ENCODE data around the gene RASA3.
"Not testable (repeated sequence)": the region's sequence is repeated elsewhere in the genome, so short reads cannot be mapped to it uniquely, and the experiment has no call there.

RASA3 gene

GRCh38 chr13:114128624-114129522 is 3.5 kb downstream of the RASA3 start:
- H3K4me3 ChIP-seq (replicated peaks; ENCODE audit: low read depth, low read length): peak overlapping the region; percentile 77
- no peak for DNase-seq (ENCODE audit: extremely low read depth, low read depth)
- no peak for TF ChIP-seq CTCF (IDR thresholded peaks at IDR 0.05; ENCODE audit: low read depth, low read length, missing control alignments)

- no peak for TF ChIP-seq CTCF (IDR thresholded peaks at IDR 0.05; ENCODE audit: low read depth, low read length, missing control alignments)
- no peak for DNase-seq (ENCODE audit: extremely low read depth, low read depth)
- 0 out of 2 replicates have a peak overlapping the region, but pooled peaks have one; percentile 77 for H3K4me3 ChIP-seq (replicated peaks; ENCODE audit: low read depth, low read length)
Measured at GRCh38 chr13:114128348-114128623, 4.1 kb downstream of the RASA3 start.

GRCh38 chr13:114127473-114128347 is 4.7 kb downstream of the RASA3 start:
- no peak overlapping the region for H3K4me3 ChIP-seq (replicated peaks; ENCODE audit: low read depth, low read length)
- no peak for TF ChIP-seq CTCF (IDR thresholded peaks at IDR 0.05; ENCODE audit: low read depth, low read length, missing control alignments)
- no peak for DNase-seq (ENCODE audit: extremely low read depth, low read depth)

- DNase-seq (ENCODE audit: extremely low read depth, low read depth): no peak
- TF ChIP-seq CTCF (IDR thresholded peaks at IDR 0.05; ENCODE audit: low read depth, low read length, missing control alignments): no peak
- H3K4me3 ChIP-seq (replicated peaks; ENCODE audit: low read depth, low read length): no peak overlapping the region
Measured at GRCh38 chr13:114126789-114127472, 5.5 kb downstream of the RASA3 start.

GRCh38 chr13:114126086-114126485 is 6.3 kb downstream of the RASA3 start:
- not testable (repeated sequence) for DNase-seq (ENCODE audit: extremely low read depth, low read depth); H3K4me3 ChIP-seq (replicated peaks; ENCODE audit: low read depth, low read length)

GRCh38 chr13:114125589-114125988 is 6.8 kb downstream of the RASA3 start:
- no peak for DNase-seq (ENCODE audit: extremely low read depth, low read depth)
- TF ChIP-seq CTCF (IDR thresholded peaks at IDR 0.05; ENCODE audit: low read depth, low read length, missing control alignments): no peak
- no peak overlapping the region for H3K4me3 ChIP-seq (replicated peaks; ENCODE audit: low read depth, low read length)

- no peak for DNase-seq (ENCODE audit: extremely low read depth, low read depth)
- no peak for TF ChIP-seq CTCF (IDR thresholded peaks at IDR 0.05; ENCODE audit: low read depth, low read length, missing control alignments)
Measured at GRCh38 chr13:114124921-114125320, 7.5 kb downstream of the RASA3 start.

More at GRCh38 chr13:114124921-114125320, 7.5 kb downstream of the RASA3 start:
- no peak overlapping the region for H3K4me3 ChIP-seq (replicated peaks; ENCODE audit: low read depth, low read length)
